GM12878 (cell line): ENCODE measurements around the gene CSNK1G3. TPM values are rescaled to one million over a fixed set of nuclear protein-coding genes. Genes with fewer than 3 reads are reported as not detected.
A peak's percentile ranks its signal among the peaks of the same experiment; 100 is the strongest.

Experiments used
- EED ChIP-seq: sonication (generic); IDR thresholded peaks from 2 replicates; pipeline ENCODE4 v1.6.1; 2016; ENCODE audit warnings: antibody characterized with exemption, low read depth
- EP300 ChIP-seq, 2 experiments: fragments of 150-350 bp in 1 of 2; IDR thresholded peaks; 2 replicates each; pipeline ENCODE4 v1.6.1; 2011 to 2012; ENCODE audit warnings: low read depth in 2 of 2, low read length in 2 of 2, borderline replicate concordance in 1 of 2, improper control_type of control experiment in 1 of 2, inconsistent platforms in 1 of 2; ENCODE audit not compliant: control insufficient read depth in 1 of 2
- HCFC1 ChIP-seq: fragments of 150-350 bp; IDR thresholded peaks from 2 replicates; pipeline ENCODE4 v1.6.1; 2014; ENCODE audit warnings: low read length
- HDGF ChIP-seq: fragments of 450-650 bp; IDR thresholded peaks from 2 replicates; pipeline ENCODE4 v1.6.1; 2016; ENCODE audit warnings: antibody characterized with exemption
- JUNB ChIP-seq: IDR thresholded peaks from 2 replicates; pipeline ENCODE4 v1.6.1; 2016; ENCODE audit warnings: antibody characterized with exemption, mild to moderate bottlenecking
- MYC ChIP-seq: IDR thresholded peaks from 2 replicates; pipeline ENCODE4 v1.6.1; 2011; ENCODE audit warnings: mild to moderate bottlenecking, low read length, moderate library complexity, inconsistent platforms; ENCODE audit not compliant: insufficient read depth, insufficient replicate concordance, insufficient read length, severe bottlenecking
- NBN ChIP-seq: fragments of 450-650 bp; IDR thresholded peaks from 2 replicates; pipeline ENCODE4 v1.6.1; 2016
- PAX5 ChIP-seq: IDR thresholded peaks from 2 replicates; pipeline ENCODE4 v1.6.1; 2011; ENCODE audit warnings: low read depth, low read length, borderline replicate concordance
- PAX8 ChIP-seq: fragments of 450-650 bp; IDR thresholded peaks from 2 replicates; pipeline ENCODE4 v1.6.1; 2017; ENCODE audit warnings: mild to moderate bottlenecking, moderate library complexity
- PRDM15 ChIP-seq: fragments of 450-650 bp; formaldehyde crosslinking; IDR thresholded peaks from 2 replicates; pipeline ENCODE4 v1.4.0; 2020; ENCODE audit warnings: mild to moderate bottlenecking, moderate library complexity
- SUZ12 ChIP-seq: fragments of 200-600 bp; sonication (generic); IDR thresholded peaks from one replicate; pipeline ENCODE4 v1.6.1; 2018; ENCODE audit warnings: antibody characterized with exemption, mild to moderate bottlenecking; ENCODE audit not compliant: unreplicated experiment
- ZNF24 ChIP-seq: fragments of 450-650 bp; IDR thresholded peaks from 2 replicates; pipeline ENCODE4 v1.6.1; 2017; ENCODE audit warnings: antibody characterized with exemption, mild to moderate bottlenecking
- ZSCAN29 ChIP-seq: fragments of 450-650 bp; IDR thresholded peaks from 2 replicates; pipeline ENCODE4 v1.6.1; 2017; ENCODE audit warnings: mild to moderate bottlenecking, moderate library complexity
- polyA plus RNA-seq, 11 experiments: library from polyadenylated mRNA; depleted of rRNA in 4 of 11; unstranded in 6 of 11; stranded (reverse) in 5 of 11; fragments of >200 nt; fragmentation: Nextera tagmentation in 4 of 11; fragmentation: Illumina TruSeq in 1 of 11; extraction: Ambion mirVana in 4 of 11; extraction: Trizol in 1 of 11; gene quantifications; 1 replicate in 1 of 11; 2 replicates in 10 of 11; pipeline versions ENCODE4 v1.2.1 to v1.2.3, GENCODE V29; 2011 to 2016; ENCODE audit warnings: inconsistent platforms in 2 of 11, missing spikeins in 2 of 11, low read depth in 1 of 11
- total RNA-seq, 4 experiments: library from RNA; depleted of rRNA in 3 of 4; stranded (reverse); fragments of >200 nt in 3 of 4; fragmentation: Illumina TruSeq in 1 of 4; extraction: Trizol in 1 of 4; gene quantifications; 2 replicates each; pipeline versions ENCODE4 v1.2.1 to v1.2.3, GENCODE V29; 2013 to 2021
- TF ChIP-seq, protein P1 (sequence below): IDR thresholded peaks from 2 replicates; pipeline ENCODE4 v1.6.1; 2012; ENCODE audit warnings: improper control_type of control experiment, low read depth, low read length; ENCODE audit not compliant: insufficient replicate concordance
- TF ChIP-seq, protein P2 (sequence below): fragments of 150-350 bp; IDR thresholded peaks from 2 replicates; pipeline ENCODE4 v1.6.1; 2014; ENCODE audit warnings: mild to moderate bottlenecking, low read depth, low read length
- TF ChIP-seq, protein P3 (sequence below): IDR thresholded peaks from 2 replicates; pipeline ENCODE4 v1.6.1; 2012; ENCODE audit warnings: mild to moderate bottlenecking, low read depth, low read length

Gene CSNK1G3
- total and polyA plus RNA-seq, 10 of the 15 experiments (the other 5 are each of a cell fraction or from before 2014, with no cell fraction given): 7.4 to 24.1 (median 17.9) TPM

GRCh38 chr5:123549256-123549904 is 37.4 kb downstream of the CSNK1G3 start (continued):
- TF ChIP-seq, protein P1, sequence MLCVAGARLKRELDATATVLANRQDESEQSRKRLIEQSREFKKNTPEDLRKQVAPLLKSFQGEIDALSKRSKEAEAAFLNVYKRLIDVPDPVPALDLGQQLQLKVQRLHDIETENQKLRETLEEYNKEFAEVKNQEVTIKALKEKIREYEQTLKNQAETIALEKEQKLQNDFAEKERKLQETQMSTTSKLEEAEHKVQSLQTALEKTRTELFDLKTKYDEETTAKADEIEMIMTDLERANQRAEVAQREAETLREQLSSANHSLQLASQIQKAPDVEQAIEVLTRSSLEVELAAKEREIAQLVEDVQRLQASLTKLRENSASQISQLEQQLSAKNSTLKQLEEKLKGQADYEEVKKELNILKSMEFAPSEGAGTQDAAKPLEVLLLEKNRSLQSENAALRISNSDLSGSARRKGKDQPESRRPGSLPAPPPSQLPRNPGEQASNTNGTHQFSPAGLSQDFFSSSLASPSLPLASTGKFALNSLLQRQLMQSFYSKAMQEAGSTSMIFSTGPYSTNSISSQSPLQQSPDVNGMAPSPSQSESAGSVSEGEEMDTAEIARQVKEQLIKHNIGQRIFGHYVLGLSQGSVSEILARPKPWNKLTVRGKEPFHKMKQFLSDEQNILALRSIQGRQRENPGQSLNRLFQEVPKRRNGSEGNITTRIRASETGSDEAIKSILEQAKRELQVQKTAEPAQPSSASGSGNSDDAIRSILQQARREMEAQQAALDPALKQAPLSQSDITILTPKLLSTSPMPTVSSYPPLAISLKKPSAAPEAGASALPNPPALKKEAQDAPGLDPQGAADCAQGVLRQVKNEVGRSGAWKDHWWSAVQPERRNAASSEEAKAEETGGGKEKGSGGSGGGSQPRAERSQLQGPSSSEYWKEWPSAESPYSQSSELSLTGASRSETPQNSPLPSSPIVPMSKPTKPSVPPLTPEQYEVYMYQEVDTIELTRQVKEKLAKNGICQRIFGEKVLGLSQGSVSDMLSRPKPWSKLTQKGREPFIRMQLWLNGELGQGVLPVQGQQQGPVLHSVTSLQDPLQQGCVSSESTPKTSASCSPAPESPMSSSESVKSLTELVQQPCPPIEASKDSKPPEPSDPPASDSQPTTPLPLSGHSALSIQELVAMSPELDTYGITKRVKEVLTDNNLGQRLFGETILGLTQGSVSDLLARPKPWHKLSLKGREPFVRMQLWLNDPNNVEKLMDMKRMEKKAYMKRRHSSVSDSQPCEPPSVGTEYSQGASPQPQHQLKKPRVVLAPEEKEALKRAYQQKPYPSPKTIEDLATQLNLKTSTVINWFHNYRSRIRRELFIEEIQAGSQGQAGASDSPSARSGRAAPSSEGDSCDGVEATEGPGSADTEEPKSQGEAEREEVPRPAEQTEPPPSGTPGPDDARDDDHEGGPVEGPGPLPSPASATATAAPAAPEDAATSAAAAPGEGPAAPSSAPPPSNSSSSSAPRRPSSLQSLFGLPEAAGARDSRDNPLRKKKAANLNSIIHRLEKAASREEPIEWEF: no peak
- TF ChIP-seq JUNB (peak; percentile 9; the same call in 1 of the 2 replicates), PRDM15 (CRISPR knock-in tag) (no peak), EP300 (IDR thresholded peaks at IDR 0.05; ENCODE audit: borderline replicate concordance in 1 of 2, control insufficient read depth in 1 of 2, low read depth in 2 of 2, low read length in 2 of 2) (peak; percentile 87 to 91), EED (no peak), PAX5 (peak; percentile 72; the same call in 1 of the 2 replicates), SUZ12 (no peak), MYC (no peak), PAX8 (no peak), HDGF (no peak), ZNF24 (no peak), NBN (peak; percentile 47; the same call in 1 of the 2 replicates), HCFC1 (no peak), ZSCAN29 (no peak)
- TF ChIP-seq, protein P2, sequence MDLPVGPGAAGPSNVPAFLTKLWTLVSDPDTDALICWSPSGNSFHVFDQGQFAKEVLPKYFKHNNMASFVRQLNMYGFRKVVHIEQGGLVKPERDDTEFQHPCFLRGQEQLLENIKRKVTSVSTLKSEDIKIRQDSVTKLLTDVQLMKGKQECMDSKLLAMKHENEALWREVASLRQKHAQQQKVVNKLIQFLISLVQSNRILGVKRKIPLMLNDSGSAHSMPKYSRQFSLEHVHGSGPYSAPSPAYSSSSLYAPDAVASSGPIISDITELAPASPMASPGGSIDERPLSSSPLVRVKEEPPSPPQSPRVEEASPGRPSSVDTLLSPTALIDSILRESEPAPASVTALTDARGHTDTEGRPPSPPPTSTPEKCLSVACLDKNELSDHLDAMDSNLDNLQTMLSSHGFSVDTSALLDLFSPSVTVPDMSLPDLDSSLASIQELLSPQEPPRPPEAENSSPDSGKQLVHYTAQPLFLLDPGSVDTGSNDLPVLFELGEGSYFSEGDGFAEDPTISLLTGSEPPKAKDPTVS: no peak
- TF ChIP-seq, protein P3, sequence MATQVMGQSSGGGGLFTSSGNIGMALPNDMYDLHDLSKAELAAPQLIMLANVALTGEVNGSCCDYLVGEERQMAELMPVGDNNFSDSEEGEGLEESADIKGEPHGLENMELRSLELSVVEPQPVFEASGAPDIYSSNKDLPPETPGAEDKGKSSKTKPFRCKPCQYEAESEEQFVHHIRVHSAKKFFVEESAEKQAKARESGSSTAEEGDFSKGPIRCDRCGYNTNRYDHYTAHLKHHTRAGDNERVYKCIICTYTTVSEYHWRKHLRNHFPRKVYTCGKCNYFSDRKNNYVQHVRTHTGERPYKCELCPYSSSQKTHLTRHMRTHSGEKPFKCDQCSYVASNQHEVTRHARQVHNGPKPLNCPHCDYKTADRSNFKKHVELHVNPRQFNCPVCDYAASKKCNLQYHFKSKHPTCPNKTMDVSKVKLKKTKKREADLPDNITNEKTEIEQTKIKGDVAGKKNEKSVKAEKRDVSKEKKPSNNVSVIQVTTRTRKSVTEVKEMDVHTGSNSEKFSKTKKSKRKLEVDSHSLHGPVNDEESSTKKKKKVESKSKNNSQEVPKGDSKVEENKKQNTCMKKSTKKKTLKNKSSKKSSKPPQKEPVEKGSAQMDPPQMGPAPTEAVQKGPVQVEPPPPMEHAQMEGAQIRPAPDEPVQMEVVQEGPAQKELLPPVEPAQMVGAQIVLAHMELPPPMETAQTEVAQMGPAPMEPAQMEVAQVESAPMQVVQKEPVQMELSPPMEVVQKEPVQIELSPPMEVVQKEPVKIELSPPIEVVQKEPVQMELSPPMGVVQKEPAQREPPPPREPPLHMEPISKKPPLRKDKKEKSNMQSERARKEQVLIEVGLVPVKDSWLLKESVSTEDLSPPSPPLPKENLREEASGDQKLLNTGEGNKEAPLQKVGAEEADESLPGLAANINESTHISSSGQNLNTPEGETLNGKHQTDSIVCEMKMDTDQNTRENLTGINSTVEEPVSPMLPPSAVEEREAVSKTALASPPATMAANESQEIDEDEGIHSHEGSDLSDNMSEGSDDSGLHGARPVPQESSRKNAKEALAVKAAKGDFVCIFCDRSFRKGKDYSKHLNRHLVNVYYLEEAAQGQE: no peak
